Mesendoderm (in vitro differentiated cells): ENCODE measurements around the gene PLD5.
"Not testable (repeated sequence)": the region's sequence is repeated elsewhere in the genome, so short reads cannot be mapped to it uniquely, and the experiment has no call there.

Experiments used
- DNase-seq: peaks from one replicate; pipeline ENCODE4 v3.0.0; 2013
- H2AK5ac ChIP-seq: 2 replicates; pipeline ENCODE4 v1.6.1; 2013; ENCODE audit warnings: low read length, inconsistent platforms
- H2BK120ac ChIP-seq: 2 replicates; pipeline ENCODE4 v1.6.1; 2013; ENCODE audit warnings: low read depth, mild to moderate bottlenecking, low read length, moderate library complexity, mixed read lengths
- H2BK15ac ChIP-seq: replicated peaks from 2 replicates; pipeline ENCODE4 v1.6.1; 2013; ENCODE audit warnings: low read depth, mild to moderate bottlenecking, moderate library complexity
- H2BK5ac ChIP-seq: 2 replicates; pipeline ENCODE4 v1.6.1; 2013; ENCODE audit warnings: low read length, inconsistent platforms
- H3K18ac ChIP-seq: 2 replicates; pipeline ENCODE4 v1.6.1; 2013; ENCODE audit warnings: mild to moderate bottlenecking, low read length, mixed read lengths
- H3K23ac ChIP-seq: one replicate; pipeline ENCODE4 v1.6.1; 2013; ENCODE audit warnings: low read length
- H3K27ac ChIP-seq: 2 replicates; pipeline ENCODE4 v1.5.1; 2013; ENCODE audit warnings: low read depth, mild to moderate bottlenecking, inconsistent platforms, low read length, moderate library complexity
- H3K27me3 ChIP-seq: 2 replicates; pipeline ENCODE4 v1.6.1; 2013; ENCODE audit warnings: low read length, control low read depth, mild to moderate bottlenecking, inconsistent platforms; ENCODE audit not compliant: insufficient read depth, poor library complexity
- H3K36me3 ChIP-seq: 2 replicates; pipeline ENCODE4 v1.6.1; 2013; ENCODE audit warnings: low read length, inconsistent platforms; ENCODE audit not compliant: control insufficient read depth, insufficient read depth
- H3K4ac ChIP-seq: one replicate; pipeline ENCODE4 v1.6.1; 2013; ENCODE audit warnings: low read depth, mild to moderate bottlenecking, low read length, moderate library complexity
- H3K4me1 ChIP-seq: 2 replicates; pipeline ENCODE4 v1.6.1; 2013; ENCODE audit warnings: low read depth, low read length, inconsistent platforms; ENCODE audit not compliant: control insufficient read depth
- H3K4me2 ChIP-seq: 2 replicates; pipeline ENCODE4 v1.6.1; 2013; ENCODE audit warnings: low read length
- H3K4me3 ChIP-seq: 2 replicates; pipeline ENCODE4 v1.5.1; 2013; ENCODE audit warnings: mild to moderate bottlenecking, low read length
- H3K56ac ChIP-seq: one replicate; pipeline ENCODE4 v1.6.1; 2013; ENCODE audit warnings: low read length
- H3K79me1 ChIP-seq: 2 replicates; pipeline ENCODE4 v1.6.1; 2013; ENCODE audit warnings: low read length, inconsistent platforms
- H3K79me2 ChIP-seq: 2 replicates; pipeline ENCODE4 v1.6.1; 2013; ENCODE audit warnings: mild to moderate bottlenecking, low read length; ENCODE audit not compliant: control insufficient read depth, insufficient read depth
- H3K9ac ChIP-seq: 2 replicates; pipeline ENCODE4 v1.6.1; 2013; ENCODE audit warnings: low read length, inconsistent platforms
- H4K5ac ChIP-seq: one replicate; pipeline ENCODE4 v1.6.1; 2013; ENCODE audit warnings: low read length
- H4K8ac ChIP-seq: one replicate; pipeline ENCODE4 v1.6.1; 2013; ENCODE audit warnings: low read depth, mild to moderate bottlenecking, control low read depth, low read length, moderate library complexity
- WGBS: extraction: QIAGEN DNeasy Blood & Tissue Kit; methylation state at CpG from one replicate; pipeline ENCODE4 v1.1.7; 2013; ENCODE audit warnings: low lambda C conversion rate, missing lambda C conversion rate; ENCODE audit not compliant: insufficient coverage; ENCODE audit errors: extremely low coverage; 5-methylcytosine and 5-hydroxymethylcytosine counted together

Gene PLD5

DNA sequence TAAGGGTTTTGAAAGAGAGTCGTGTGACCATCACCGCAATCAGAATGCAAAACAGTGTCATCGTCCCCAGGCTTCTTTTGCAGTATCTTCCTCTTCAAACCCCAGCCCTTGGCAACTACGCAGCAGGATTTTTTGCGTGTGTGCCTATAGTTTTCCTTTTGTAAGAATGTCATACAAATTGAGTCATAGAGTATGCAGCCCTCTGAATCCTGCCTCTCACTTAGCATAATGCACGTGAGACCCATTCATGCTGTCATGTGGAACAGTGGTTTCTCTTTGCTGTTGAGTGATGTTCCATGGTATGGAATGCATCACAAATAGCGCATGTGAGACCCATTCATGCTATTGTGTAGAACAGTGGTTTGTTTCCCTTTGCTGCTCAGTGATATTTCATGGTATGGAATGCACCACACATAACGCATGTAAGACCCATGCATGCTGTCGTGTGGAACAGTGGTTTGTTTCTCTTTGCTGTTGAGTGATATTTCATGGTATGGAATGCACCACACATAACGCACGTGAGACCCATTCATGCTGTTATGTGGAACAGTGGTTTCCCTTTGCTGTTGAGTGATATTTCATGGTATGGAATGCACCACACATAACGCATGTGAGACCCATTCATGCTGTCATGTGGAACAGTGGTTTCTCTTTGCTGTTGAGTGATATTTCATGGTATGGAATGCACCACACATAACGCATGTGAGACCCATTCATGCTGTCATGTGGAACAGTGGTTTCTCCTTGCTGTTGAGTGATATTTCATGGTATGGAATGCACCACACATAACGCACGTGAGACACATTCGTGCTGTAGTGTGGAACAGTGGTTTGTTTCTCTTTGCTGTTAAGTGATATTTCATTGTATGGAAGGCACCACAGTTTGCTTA is 299.4 kb downstream of the PLD5 start:
- not testable (repeated sequence) for H3K4me1 ChIP-seq, H3K9ac ChIP-seq, H3K79me1 ChIP-seq, H3K79me2 ChIP-seq, H4K5ac ChIP-seq, H2BK5ac ChIP-seq, H3K23ac ChIP-seq, H2BK15ac ChIP-seq, H2BK120ac ChIP-seq, H3K4ac ChIP-seq, H3K56ac ChIP-seq, DNase-seq, H3K36me3 ChIP-seq, H3K27me3 ChIP-seq, H3K27ac ChIP-seq, H2AK5ac ChIP-seq, H3K18ac ChIP-seq, H3K4me3 ChIP-seq, H4K8ac ChIP-seq, H3K4me2 ChIP-seq
- no CpG with 5 or more reads among the region's 16 CpGs for WGBS

- Histone ChIP-seq H3K27ac (no peak overlapping the region), H3K27me3 (no peaks in the 10 kb centered on the region), H2BK120ac (no peak overlapping the region)
Observed at GRCh38 chr1:242224461-242224860, 300.0 kb downstream of the PLD5 start.

GRCh38 chr1:242219905-242220304 is 304.6 kb downstream of the PLD5 start:
- Histone ChIP-seq H2BK15ac (no peak overlapping the region), H2BK5ac (no peak overlapping the region), H3K27ac (no peak overlapping the region), H3K9ac (no peak overlapping the region), H3K18ac (no peak overlapping the region), H3K27me3 (no peaks in the 10 kb centered on the region), H2AK5ac (no peak overlapping the region), H3K36me3 (no peaks in the 10 kb centered on the region), H3K56ac (no peak overlapping the region), H3K79me2 (no peaks in the 10 kb centered on the region), H3K79me1 (no peaks in the 10 kb centered on the region), H3K4ac (no peak overlapping the region), H3K4me1 (no peaks in the 10 kb centered on the region), H4K8ac (no peak overlapping the region), H3K4me2 (no peak overlapping the region), H3K23ac (no peak overlapping the region), H4K5ac (no peak overlapping the region), H3K4me3 (no peak overlapping the region), H2BK120ac (no peak overlapping the region)
- WGBS = no CpG with 5 or more reads among the region's 12 CpGs
- DNase-seq = no peak

More at GRCh38 chr1:242224461-242224860, 300.0 kb downstream of the PLD5 start:
- WGBS = no CpG with 5 or more reads among the region's 3 CpGs
- H2BK15ac ChIP-seq = no peak overlapping the region
- no peaks in the 10 kb centered on the region for H3K4me1 ChIP-seq
- no peak overlapping the region for H4K8ac ChIP-seq
- H3K79me1 ChIP-seq = no peaks in the 10 kb centered on the region
- no peak overlapping the region for H3K4ac ChIP-seq
- no peak overlapping the region for H2BK5ac ChIP-seq
- H4K5ac ChIP-seq = no peak overlapping the region
- no peak overlapping the region for H3K18ac ChIP-seq
- H3K23ac ChIP-seq = no peak overlapping the region
- H3K9ac ChIP-seq = no peak overlapping the region
- DNase-seq = no peak
- no peaks in the 10 kb centered on the region for H3K36me3 ChIP-seq
- no peak overlapping the region for H3K4me3 ChIP-seq
- no peak overlapping the region for H3K4me2 ChIP-seq
- H3K79me2 ChIP-seq = no peaks in the 10 kb centered on the region
- H2AK5ac ChIP-seq = no peak overlapping the region
- no peak overlapping the region for H3K56ac ChIP-seq

DNA sequence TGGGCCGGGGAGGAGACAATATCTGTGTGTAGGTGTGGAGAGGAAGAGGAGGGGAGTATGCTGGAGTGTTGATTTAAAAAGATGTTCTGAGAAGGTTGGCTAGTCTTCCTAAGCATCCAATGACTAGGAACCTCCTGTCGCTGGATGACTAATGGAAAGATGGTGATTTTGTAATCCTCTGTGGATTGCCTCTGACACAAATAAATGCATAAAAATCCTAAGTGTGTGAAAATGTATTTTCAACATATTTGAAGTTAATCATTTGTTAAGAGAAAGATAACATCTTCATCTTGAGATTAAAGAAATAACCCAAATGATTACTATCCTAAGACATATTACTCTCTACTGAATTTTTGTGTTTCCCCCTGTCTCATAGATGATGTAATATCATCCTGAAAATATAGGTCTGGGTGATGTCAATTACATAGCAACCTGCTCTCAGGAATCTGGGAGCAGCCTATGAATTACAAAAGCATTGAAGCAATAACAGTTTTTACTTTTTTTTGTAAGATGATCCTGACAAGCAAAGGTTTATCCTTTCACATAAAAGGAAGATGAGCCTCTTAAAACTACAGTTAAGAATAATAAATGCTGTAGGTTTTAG is 305.1 kb downstream of the PLD5 start:
- DNase-seq = no peak
- no CpG with 5 or more reads among the region's 2 CpGs for WGBS
- H3K4me3 ChIP-seq = no peak overlapping the region
- no peaks in the 10 kb centered on the region for H3K36me3 ChIP-seq
- H3K4me1 ChIP-seq = no peaks in the 10 kb centered on the region
- H3K27me3 ChIP-seq = no peaks in the 10 kb centered on the region
- no peak overlapping the region for H3K23ac ChIP-seq
- H2BK120ac ChIP-seq = no peak overlapping the region
- H3K27ac ChIP-seq = no peak overlapping the region
- no peak overlapping the region for H3K4ac ChIP-seq
- no peak overlapping the region for H3K18ac ChIP-seq
- H2AK5ac ChIP-seq = no peak overlapping the region
- H3K56ac ChIP-seq = no peak overlapping the region
- no peak overlapping the region for H4K5ac ChIP-seq
- H2BK15ac ChIP-seq = no peak overlapping the region
- H2BK5ac ChIP-seq = no peak overlapping the region
- H4K8ac ChIP-seq = no peak overlapping the region
- H3K9ac ChIP-seq = no peak overlapping the region
- H3K79me1 ChIP-seq = no peaks in the 10 kb centered on the region
- no peak overlapping the region for H3K4me2 ChIP-seq
- H3K79me2 ChIP-seq = no peaks in the 10 kb centered on the region

DNA sequence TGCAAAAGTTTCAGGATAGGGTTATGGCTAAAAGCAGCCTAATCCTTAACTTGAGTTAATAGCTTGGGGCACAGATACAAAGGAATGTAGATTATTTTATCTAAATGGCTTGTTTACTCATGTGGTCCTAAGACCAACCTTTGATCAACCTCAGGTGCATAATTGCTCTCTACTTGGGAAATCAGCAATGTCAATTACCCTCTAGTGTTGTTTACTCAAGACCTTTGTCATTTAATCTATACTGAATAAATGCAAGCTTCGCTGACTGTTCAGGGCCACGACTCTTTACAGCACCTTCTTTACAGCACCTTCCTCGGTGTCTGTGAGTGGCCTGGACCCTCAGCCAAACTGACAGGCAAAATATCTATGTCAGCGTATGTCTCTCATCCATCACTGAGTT is 308.1 kb downstream of the PLD5 start:
- Histone ChIP-seq H2BK120ac (no peak overlapping the region), H2AK5ac (no peak overlapping the region), H3K36me3 (no peaks in the 10 kb centered on the region), H3K4me2 (no peak overlapping the region), H3K79me2 (no peaks in the 10 kb centered on the region), H3K18ac (no peak overlapping the region), H4K5ac (no peak overlapping the region), H3K9ac (no peak overlapping the region), H3K4me3 (no peak overlapping the region), H3K79me1 (no peaks in the 10 kb centered on the region), H2BK5ac (no peak overlapping the region), H3K23ac (no peak overlapping the region), H3K27me3 (no peaks in the 10 kb centered on the region), H2BK15ac (no peak overlapping the region), H3K4ac (no peak overlapping the region), H3K27ac (no peak overlapping the region), H4K8ac (no peak overlapping the region), H3K4me1 (peaks cover 8% of the 10 kb centered on the region), H3K56ac (no peak overlapping the region)
- no CpG with 5 or more reads among the region's 4 CpGs for WGBS
- no peak for DNase-seq
